H1 (cell line): ENCODE measurements around the gene KCNJ4. TPM values are rescaled to one million over a fixed set of nuclear protein-coding genes. Genes with fewer than 3 reads are reported as not detected.

Experiments used
- ATF3 ChIP-seq: IDR thresholded peaks from 2 replicates; pipeline ENCODE4 v1.6.1; 2011; ENCODE audit warnings: low read depth, mild to moderate bottlenecking, low read length; ENCODE audit not compliant: insufficient read depth
- CHD7 ChIP-seq: fragments of 300-600 bp; sonication (generic); IDR thresholded peaks from 2 replicates; pipeline ENCODE4 v1.7.1; 2012; ENCODE audit warnings: low read length, moderate library complexity, mild to moderate bottlenecking, inconsistent platforms; ENCODE audit not compliant: insufficient replicate concordance
- EGR1 ChIP-seq: IDR thresholded peaks from 2 replicates; pipeline ENCODE4 v1.6.1; 2011; ENCODE audit warnings: low read depth, low read length, borderline replicate concordance
- JUND ChIP-seq: IDR thresholded peaks from 2 replicates; pipeline ENCODE4 v1.6.1; 2011; ENCODE audit warnings: mild to moderate bottlenecking, improper control_type of control experiment, low read length
- RAD21 ChIP-seq, 2 experiments: IDR thresholded peaks in 1 of 2; conservative IDR thresholded peaks in 1 of 2; 2 replicates each; pipeline ENCODE4 v1.6.1; 2011; ENCODE audit warnings: low read depth in 2 of 2, low read length in 2 of 2, improper control_type of control experiment in 1 of 2, inconsistent platforms in 1 of 2, mild to moderate bottlenecking in 1 of 2, moderate library complexity in 1 of 2
- SP1 ChIP-seq: IDR thresholded peaks from 2 replicates; pipeline ENCODE4 v1.6.1; 2011; ENCODE audit warnings: low read depth, low read length
- SUZ12 ChIP-seq: fragments of 200-600 bp; sonication (generic); IDR thresholded peaks from 2 replicates; pipeline ENCODE4 v1.6.1; 2012; ENCODE audit warnings: mild to moderate bottlenecking, inconsistent platforms, low read length, moderate library complexity, mixed read lengths
- TAF7 ChIP-seq: optimal IDR thresholded peaks from 2 replicates; pipeline ENCODE3; 2011; ENCODE audit warnings: low read depth, mild to moderate bottlenecking, inconsistent platforms, low read length, moderate library complexity, borderline replicate concordance
- ZNF274 ChIP-seq: IDR thresholded peaks from 2 replicates; pipeline ENCODE4 v1.7.0; 2012; ENCODE audit warnings: low read length, borderline replicate concordance; ENCODE audit errors: extremely low read depth
- polyA plus RNA-seq, 7 experiments: library from polyadenylated mRNA; depleted of rRNA in 3 of 7; stranded (reverse) in 5 of 7; unstranded in 2 of 7; fragments of >200 nt in 5 of 7; fragments of 200-250 nt in 2 of 7; gene quantifications; 1 replicate in 5 of 7; 2 replicates in 1 of 7; 4 replicates in 1 of 7; pipeline versions ENCODE4 v1.2.1 to v1.2.3, GENCODE V29; 2011 to 2013; ENCODE audit warnings: missing spikeins in 2 of 7, mixed read lengths in 2 of 7
- total RNA-seq: library from RNA; stranded (reverse); fragmentation: NEBNext Ultra II Directional; extraction: Animal tissue kit (Norgen Biotek cat#: 25700); gene quantifications from 2 replicates; pipeline ENCODE4 v1.2.1, GENCODE V29; 2021

KCNJ4 gene
- total and polyA plus RNA-seq, 2 of the 8 experiments (the other 6 are each of a cell fraction or from before 2014, with no cell fraction given), result 1.4 to 2.2 TPM

- TF ChIP-seq CHD7 (no peak), SP1 (no peak), ATF3 (no peak), SUZ12 (no peak), JUND (no peak), ZNF274 (no peak), TAF7 (no peak), RAD21 (IDR thresholded peaks at IDR 0.05 in 1 of 2, conservative IDR thresholded peaks at IDR 0.05 in 1 of 2; ENCODE audit: low read depth in 2 of 2, low read length in 2 of 2) (no peak), EGR1 (no peak)
Observed at GRCh38 chr22:38443628-38444521, 11.1 kb downstream of the KCNJ4 start (continued).
